Stromal cell of bone marrow (primary cell): Measurements from ENCODE around the gene DIP2C.

Source experiments
- DNase-seq: peaks from one replicate; pipeline ENCODE4 v3.0.0-alpha.2; 2012; ENCODE audit warnings: low read depth

DIP2C gene

GRCh38 chr10:228366-228765 lies 461.1 kb downstream of the DIP2C start:
- no peak for DNase-seq

DNA sequence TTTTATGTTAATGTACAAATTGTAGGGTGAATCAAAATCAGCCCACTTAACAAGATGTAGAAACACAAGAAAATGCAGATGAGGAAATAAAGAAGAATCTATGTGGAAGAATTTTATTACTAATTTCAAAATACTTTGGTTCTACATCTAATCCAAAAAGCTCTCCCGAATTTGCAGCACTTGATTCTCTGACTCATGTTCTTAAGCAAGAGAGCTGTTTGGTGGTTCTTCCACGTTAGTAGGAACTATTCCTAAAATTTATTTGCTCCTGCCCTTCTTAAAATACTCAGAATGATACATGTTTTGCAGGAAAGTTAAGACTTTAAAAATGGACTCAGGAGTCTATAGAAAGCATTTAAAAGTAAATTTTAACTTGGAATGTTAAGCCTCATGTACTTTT lies 462.5 kb downstream of the DIP2C start:
- DNase-seq, result peak; percentile 38

DNA sequence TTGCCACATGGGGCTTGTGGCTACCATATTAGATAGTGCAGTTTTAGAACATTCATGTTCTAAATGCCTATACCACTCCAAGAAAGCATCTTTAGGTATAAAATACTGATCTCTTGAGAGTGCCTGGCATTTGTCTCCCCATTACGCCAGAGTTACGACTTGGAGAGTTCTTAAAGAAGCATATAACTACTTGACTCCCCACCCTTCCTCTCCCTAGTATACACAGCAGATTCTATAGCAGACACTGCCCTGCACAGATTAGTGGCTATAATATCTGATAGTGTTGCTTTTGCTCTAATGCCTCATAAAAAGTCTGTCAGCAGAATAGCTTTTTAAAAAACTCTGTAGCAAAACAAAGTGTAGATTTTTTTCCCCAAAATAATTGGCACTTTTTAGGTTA lies 463.4 kb downstream of the DIP2C start:
- no peak for DNase-seq

DNA sequence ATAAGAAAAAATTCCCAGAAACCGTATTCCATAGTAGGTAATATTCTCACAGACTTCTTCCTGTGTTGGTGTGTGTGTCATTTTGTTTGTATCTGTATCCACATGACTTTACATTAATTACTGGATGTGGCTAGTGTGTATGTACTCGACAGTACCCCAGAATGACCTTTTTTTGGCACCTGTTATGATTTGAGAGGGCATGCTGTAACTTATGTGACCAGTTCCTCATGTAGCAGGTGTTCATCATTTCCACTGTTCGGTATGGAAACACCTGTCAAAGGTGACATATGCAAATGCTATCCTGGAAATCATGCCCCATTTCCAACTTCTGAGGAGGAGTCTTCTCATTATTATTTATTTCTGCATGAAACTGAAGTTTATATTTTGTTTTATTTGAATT lies 464.9 kb downstream of the DIP2C start:
- no peak for DNase-seq
